ENCODE measurements around the gene CPA4. TPM values are rescaled to one million over a fixed set of nuclear protein-coding genes. Genes with fewer than 3 reads are reported as not detected.

CPA4 gene
- total RNA-seq, 3 donors from 2014 or later (not counting 1 experiment from before 2014, with no cell fraction given), result not detected

GRCh38 chr7:130365511-130366441, 72.8 kb downstream of the CPA4 start:
- peaks cover 0 to 13% of the 10 kb centered on the region in 2 donors for H3K4me1 Mint-ChIP-seq
- Histone ChIP-seq H3K27me3 (ENCODE audit: control insufficient read depth, insufficient read depth, low read length) (no peaks in the 10 kb centered on the region), H3K36me3 (ENCODE audit: control insufficient read depth, insufficient read depth, low read length) (no peaks in the 10 kb centered on the region), H3K9me3 (ENCODE audit: control insufficient read depth, insufficient read depth, low read length) (no peaks in the 10 kb centered on the region), H3K4me3 (ENCODE audit: low read length) (no peak overlapping the region), H3K27ac (ENCODE audit: low read length) (no peak overlapping the region), H3K4me1 (ENCODE audit: control insufficient read depth, insufficient read depth, low read length) (no peaks in the 10 kb centered on the region)
- H3K4me3 Mint-ChIP-seq, result no peak overlapping the region
- no peak overlapping the region for H3K27ac Mint-ChIP-seq
- DNase-seq, result peak in 1 of 2 donors; percentile 41
- H3K27me3 Mint-ChIP-seq (ENCODE audit: low read depth in 2 of 2), result no peaks in the 10 kb centered on the region
- H3K36me3 Mint-ChIP-seq, result no peaks in the 10 kb centered on the region
- intact Hi-C loops (cut with micrococcal nuclease), result no loop called here
- WGBS (ENCODE audit: insufficient coverage), result 81% methylated on average over 10 of the region's 15 CpGs
- TF ChIP-seq CTCF (IDR thresholded peaks at IDR 0.05), result no peak
- H3K9me3 Mint-ChIP-seq, result no peaks in the 10 kb centered on the region
- no peak for ATAC-seq

- H3K9me3 ChIP-seq (ENCODE audit: control insufficient read depth, insufficient read depth, low read length), result no peaks in the 10 kb centered on the region
- no peaks in the 10 kb centered on the region for H3K4me1 ChIP-seq (ENCODE audit: control insufficient read depth, insufficient read depth, low read length)
- intact Hi-C loops (cut with micrococcal nuclease), result no loop called here
- no peak for ATAC-seq
- no peak for TF ChIP-seq CTCF (IDR thresholded peaks at IDR 0.05)
- Mint-ChIP-seq H3K4me3 (no peak overlapping the region), H3K27me3 (ENCODE audit: low read depth in 2 of 2) (no peaks in the 10 kb centered on the region), H3K36me3 (no peaks in the 10 kb centered on the region), H3K27ac (no peak overlapping the region), H3K4me1 (peaks cover 0 to 13% of the 10 kb centered on the region in 2 donors), H3K9me3 (no peaks in the 10 kb centered on the region)
- no peak overlapping the region for H3K4me3 ChIP-seq (ENCODE audit: low read length)
- no peaks in the 10 kb centered on the region for H3K27me3 ChIP-seq (ENCODE audit: control insufficient read depth, insufficient read depth, low read length)
- H3K36me3 ChIP-seq (ENCODE audit: control insufficient read depth, insufficient read depth, low read length), result no peaks in the 10 kb centered on the region
- H3K27ac ChIP-seq (ENCODE audit: low read length), result no peak overlapping the region
- no peak for DNase-seq
- WGBS (ENCODE audit: insufficient coverage), result 91% methylated on average over 5 of the region's 6 CpGs
Observed at GRCh38 chr7:130366564-130366963, 73.6 kb downstream of the CPA4 start.

GRCh38 chr7:130367088-130367755, 74.3 kb downstream of the CPA4 start:
- H3K4me3 Mint-ChIP-seq, result no peak overlapping the region
- DNase-seq (peak in 1 of 2 donors; percentile 74), ATAC-seq (no peak)
- 87% methylated on average over 13 of the region's 13 CpGs for WGBS (ENCODE audit: insufficient coverage)
- intact Hi-C loops (cut with micrococcal nuclease), result no loop called here
- TF ChIP-seq CTCF (IDR thresholded peaks at IDR 0.05), result no peak
- H3K36me3 ChIP-seq (ENCODE audit: control insufficient read depth, insufficient read depth, low read length), result no peaks in the 10 kb centered on the region
- no peak overlapping the region for H3K27ac Mint-ChIP-seq
- no peak overlapping the region for H3K4me3 ChIP-seq (ENCODE audit: low read length)
- no peaks in the 10 kb centered on the region for H3K4me1 ChIP-seq (ENCODE audit: control insufficient read depth, insufficient read depth, low read length)
- H3K27ac ChIP-seq (ENCODE audit: low read length), result no peak overlapping the region
- H3K27me3 Mint-ChIP-seq (ENCODE audit: low read depth in 2 of 2), result no peaks in the 10 kb centered on the region
- no peaks in the 10 kb centered on the region for H3K27me3 ChIP-seq (ENCODE audit: control insufficient read depth, insufficient read depth, low read length)
- peaks cover 0 to 13% of the 10 kb centered on the region in 2 donors for H3K4me1 Mint-ChIP-seq
- H3K36me3 Mint-ChIP-seq, result no peaks in the 10 kb centered on the region
- no peaks in the 10 kb centered on the region for H3K9me3 ChIP-seq (ENCODE audit: control insufficient read depth, insufficient read depth, low read length)
- no peaks in the 10 kb centered on the region for H3K9me3 Mint-ChIP-seq

Data from natural killer cell (primary cell).